GM18505 (cell line): ENCODE results near the gene JPH4.

Source experiments
- ATAC-seq: cut with Tn5 transposase; IDR thresholded peaks from one replicate; pipeline ENCODE4 v1.9.1; 2021; ENCODE audit not compliant: unreplicated experiment
- POLR2A ChIP-seq: IDR thresholded peaks from 4 replicates; pipeline ENCODE4 v1.6.1; 2011; ENCODE audit warnings: borderline replicate concordance; ENCODE audit not compliant: insufficient read depth, insufficient read length; ENCODE audit errors: extremely low read depth

Gene JPH4

DNA sequence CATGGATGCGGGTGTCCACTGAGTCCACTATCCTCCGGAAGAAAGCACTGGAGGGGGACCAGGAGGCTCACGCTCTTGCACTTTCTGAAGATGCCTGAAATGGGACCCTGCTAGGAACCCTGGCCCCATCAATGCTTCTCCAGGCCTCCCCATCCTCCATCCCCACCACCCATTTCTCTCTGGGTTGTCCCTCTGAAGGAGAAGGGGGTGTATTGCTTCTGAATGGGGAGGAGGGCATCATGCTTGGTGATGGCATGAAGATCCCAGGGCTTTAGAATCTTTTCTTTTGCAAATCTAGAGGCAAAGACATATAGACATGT lies 681 bp upstream of the JPH4 start:
- no peak for TF ChIP-seq POLR2A
- no peak for ATAC-seq

DNA sequence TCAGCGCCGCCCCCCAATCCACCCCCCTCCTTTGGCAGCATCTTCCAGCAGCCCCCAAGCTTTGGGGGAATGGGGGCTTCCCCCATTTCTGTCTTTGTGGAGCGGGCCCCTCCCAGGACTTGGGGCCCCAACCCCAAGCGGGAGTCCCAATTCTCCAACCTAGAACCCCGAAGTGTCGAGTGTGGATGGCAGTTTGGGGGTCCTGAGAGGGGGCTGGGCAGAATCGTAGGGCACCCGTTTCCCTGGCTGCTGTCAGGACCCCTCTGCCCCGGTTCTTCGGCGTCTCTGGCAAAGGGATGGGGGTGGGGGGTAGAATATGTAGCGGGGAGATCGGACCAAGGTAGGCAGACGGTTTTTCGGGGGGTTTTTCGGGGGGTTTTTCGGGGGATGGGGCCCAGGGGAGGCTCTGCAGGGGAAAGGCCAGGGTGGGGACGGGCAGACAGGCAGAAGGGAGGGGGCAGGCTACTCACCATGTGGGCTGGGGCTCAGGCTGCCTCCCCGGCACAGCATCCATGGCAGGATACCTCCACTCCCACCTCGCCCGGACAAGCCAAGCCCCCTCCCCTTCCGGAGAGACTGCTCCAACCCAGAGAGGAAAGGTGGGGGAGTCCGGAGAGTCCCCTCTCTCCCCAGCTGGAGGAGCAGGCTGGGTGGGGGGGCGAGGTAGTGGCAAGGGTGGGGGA lies 739 bp downstream of the JPH4 start:
- TF ChIP-seq POLR2A = no peak
- ATAC-seq = no peak

DNA sequence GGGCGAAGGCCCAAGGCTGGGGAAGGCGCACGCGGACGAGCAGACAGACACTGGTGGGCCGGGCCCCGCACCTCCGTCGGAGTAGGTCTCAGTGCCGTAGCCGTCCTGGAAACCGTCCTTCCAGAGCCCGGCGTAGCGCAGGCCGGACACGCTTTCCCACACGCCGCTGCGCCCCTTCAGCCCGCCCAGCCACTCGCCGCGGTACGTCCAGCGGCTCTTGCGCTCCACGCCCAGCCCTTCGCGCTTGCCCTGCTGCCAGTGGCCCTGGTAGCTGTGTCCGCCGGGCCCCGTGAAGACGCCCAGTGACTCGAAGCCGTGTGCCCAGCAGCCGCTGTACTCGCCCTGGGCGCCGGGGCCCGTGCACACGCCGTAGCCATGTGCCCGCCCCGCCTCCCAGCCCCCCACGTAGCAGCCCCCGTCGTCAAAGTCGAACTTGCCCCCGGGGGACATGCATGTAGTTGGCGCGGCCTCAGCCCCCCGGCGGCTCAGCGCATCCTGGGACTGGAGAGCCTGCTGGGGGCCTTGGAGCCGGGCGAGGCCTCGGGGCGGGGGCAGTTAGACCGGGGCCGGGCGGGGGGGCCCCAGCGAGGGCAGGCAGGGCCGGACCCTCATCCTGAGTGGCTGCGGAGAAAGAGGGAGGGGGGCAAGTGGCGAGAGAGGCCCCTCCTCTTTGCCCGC lies 1.4 kb downstream of the JPH4 start:
- no peak for ATAC-seq
- TF ChIP-seq POLR2A = no peak

DNA sequence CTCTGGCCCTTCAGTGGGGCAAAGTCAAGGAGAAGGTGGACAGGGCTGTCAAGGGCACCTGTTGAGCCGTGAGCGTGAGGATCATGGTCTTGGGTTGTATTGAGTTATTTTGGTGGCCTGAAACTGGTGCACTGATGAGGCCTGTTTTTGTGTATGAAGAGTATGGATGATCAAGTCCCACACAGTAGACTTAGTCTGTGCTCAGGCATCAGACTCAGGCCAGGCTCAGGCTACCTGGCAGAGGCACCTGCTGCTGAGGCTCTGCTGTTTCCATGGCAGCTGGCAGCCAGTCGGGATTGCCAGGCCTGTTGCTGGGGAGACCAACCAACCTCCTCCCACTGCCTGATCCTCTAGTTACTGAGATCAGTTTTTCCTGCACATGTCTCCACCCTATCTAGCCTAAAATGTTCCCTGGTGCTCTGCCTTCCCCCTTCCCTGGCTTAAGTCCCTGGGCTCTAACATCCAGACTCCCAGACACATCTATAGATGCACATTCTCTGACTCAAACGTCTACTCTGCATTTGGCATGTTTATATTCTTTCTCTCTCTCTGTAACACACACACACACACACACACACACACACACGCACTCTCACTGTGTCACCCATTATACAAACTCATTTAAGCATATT lies 5.1 kb downstream of the JPH4 start:
- no peak for ATAC-seq
- no peak for TF ChIP-seq POLR2A

DNA sequence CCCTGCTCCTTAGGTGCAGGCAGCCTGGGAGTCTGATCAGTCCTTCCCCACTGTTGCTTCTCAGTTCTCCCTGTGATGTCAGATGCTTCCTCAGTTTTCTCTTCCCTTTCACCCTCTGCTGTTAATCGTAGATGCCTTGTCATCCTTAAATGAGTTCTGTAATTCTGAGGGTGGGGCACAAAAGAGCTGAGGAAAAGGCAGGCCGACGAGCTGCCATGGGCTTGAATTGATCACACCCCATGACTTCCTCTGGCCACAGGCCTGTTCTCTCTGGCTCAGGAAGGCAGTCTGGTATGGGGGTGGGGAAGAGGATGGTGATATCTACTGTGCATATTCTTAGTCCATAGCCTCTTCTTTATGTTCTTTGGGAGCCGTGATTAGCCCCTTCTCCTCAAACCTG lies 5.8 kb downstream of the JPH4 start:
- ATAC-seq = no peak
- TF ChIP-seq POLR2A = no peak

DNA sequence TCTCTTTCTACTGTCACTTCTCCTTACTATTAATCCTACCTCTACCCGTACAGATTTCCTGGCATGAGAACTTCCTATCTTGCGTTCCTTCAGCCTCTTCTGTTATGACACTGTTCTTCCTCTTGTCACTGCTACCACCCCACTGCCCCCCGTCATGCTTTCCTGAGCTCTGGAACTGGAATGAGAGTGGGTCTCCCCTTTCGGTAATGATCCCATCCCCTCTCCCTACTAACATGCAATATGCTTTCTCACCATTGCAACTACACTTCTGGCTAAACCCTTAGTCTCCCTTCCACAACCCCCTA lies 6.1 kb downstream of the JPH4 start:
- TF ChIP-seq POLR2A = no peak
- no peak for ATAC-seq

DNA sequence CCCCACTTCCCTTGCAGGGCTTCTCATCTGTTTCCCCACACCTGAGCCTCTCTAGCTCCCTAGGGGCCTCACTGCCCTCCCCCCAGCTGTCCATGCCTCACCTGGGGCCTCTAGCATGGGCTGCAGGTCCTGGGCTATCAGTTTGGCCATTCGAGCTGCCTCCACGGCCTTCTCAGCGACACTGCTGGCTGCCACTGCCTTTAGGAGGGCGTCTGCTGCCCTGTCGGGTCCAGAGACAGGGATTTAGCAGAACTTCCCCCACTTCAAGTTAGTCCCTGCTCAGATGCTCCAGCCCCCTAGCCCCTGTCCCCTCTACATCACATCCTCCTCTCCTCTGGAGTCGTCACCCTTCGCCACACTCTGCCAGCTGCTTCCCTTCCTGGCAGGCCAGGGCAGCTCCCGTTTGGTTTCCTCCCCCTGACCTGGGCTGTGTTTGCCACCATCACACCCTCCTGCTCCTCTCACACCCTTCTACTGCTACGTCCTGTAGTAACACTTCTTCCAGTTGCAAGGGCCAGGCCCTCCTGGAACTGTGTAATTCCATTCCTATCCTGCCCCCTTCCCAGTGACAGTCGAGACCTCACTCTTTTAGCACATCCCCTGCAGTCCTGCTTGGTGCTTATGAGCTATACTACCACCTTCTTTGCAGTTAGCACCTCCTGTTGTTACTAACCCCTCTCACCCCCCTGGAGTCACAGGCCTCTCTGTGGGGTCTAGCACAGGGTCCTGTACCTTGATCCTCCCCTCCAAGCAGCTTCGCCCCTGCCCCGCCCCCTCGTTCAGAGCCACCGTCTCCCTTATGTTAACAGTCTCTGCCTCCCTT lies 6.7 kb downstream of the JPH4 start:
- TF ChIP-seq POLR2A = no peak
- no peak for ATAC-seq

DNA sequence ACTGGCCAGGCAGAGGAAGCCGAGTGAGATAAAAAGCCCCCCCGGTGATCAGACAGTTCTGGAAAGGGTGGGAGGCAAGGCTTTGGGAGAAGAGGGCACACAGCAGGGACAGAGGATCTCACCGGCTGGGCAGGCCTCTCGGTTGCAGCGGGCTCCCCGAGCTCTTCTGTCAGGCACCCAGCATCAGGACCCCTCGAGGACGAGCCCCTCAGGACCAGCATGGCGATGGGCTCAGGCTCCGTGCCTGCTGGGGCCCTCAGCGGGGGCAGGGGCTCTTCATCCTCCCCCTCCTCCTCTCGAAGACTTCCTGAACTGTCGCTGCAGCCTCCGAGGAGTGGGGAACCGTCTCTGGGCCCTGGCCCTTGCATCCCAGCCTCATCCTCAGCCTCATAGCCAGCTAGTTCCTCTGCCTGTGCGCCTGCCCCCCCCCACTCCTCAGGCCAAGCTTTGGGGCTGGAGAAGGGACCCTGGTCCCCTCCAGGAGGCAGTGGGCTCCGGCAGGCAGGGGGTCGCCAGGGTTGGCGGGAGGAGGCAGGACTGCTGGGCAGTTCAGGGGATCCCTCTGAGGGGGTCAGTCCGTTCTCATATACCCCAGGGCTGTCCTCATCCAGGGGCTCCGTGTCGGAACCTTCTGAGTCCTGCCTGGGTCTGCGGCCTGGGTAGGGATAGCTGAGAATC lies 7.6 kb downstream of the JPH4 start:
- no peak for ATAC-seq
- TF ChIP-seq POLR2A = no peak

DNA sequence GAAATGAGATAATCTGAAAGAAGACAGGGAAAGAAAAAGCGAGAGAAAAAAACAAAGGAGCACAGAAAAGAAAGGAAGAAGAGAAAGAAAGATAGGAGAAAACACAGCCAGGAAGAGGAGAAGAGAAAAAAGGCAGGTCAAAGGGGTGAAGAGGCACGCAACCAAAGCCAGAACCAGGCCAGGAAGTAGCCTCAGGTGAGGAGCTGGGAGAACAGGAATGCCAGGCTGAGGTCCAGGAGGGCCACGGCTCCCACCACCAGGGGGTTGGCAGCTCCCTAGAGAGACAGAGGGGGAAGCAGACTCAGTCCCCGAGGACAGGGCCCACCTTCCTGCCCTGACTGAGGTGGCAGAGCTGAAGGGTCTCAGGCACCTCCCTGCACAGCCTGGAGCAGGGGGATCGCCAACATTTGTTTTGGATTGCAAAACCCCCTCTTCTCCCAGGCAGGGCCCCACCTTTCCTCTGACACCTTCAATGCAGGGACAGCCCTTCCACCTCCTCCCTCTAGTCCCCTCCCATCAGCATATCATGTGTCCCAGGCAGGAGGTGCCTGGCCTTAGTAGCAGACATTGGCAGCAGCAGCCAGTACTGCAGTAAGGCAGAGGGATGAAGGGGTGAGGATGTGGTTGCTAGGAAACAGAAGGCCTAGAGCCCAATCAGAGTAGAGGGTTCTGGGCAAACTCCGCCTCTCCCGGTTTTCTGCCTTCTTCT lies 9.0 kb downstream of the JPH4 start:
- no peak for TF ChIP-seq POLR2A
- no peak for ATAC-seq

DNA sequence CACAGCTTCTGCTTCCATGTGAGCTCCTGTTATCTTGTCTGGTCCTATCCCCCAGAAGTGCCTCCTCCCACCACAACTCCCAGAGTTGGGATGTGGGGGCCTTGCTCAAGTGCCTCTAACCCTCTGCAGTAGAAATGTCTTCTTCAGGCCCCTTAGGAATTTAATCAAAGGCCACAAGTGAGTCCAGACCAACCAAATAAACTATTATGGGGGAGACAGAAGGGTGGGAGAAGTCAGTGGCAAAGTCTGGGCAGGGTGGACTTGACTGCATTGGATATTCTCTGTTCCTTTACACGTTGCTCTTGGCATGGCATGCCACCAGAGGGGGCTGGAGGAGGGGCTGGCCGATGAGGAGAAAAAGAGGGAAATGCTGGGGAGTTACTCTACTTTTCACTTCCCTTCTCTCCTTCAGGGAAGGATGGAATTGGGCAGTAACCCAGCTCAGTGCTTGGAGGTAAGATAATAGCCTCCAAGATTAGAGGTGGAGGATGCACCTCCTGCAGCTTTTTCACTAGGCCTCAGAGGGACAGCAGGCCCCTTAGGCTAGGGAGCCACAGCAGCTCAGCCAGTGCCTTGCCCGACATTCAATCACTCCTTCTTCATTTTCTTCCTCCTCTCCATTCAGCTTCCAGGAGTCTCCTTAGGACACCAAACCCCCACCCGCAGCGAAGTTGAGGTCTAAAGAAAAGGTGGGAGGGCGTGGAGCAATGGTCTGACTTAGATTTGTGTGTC lies 9.8 kb downstream of the JPH4 start:
- ATAC-seq = no peak

DNA sequence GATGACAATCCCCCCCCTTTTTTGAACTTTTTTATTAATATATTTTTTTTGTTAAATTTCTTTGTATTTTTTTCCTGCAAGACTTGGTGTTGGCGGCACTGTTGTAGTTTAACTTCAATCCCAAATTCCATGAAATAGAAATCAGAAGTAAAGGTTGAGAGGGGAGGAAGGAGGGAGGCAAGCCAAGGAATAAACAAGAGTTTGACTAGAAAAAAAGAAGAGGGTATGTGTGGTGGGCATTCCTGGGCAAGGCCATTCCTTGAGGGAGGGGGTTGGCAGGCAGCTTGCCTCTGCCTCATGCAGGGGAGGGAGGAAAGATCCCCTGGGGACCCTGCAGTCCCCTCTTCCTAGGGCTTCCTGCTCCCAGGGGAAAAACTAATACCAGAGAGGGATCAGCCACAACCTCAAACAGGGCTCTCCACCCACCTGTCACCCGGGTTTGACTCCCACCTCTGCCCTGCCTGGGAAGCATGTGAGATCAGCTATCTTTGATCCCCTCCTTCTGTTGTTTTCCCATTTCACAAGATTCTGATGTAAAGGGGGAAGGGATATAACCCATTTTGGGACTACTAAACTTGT lies 10.5 kb downstream of the JPH4 start:
- TF ChIP-seq POLR2A = no peak
- no peak for ATAC-seq

More for the DNA sequence above, 9.8 kb downstream of the JPH4 start:
- no peak for TF ChIP-seq POLR2A
